HEK293 (cell line): ENCODE measurements around the gene EIF4A3.
A peak's percentile ranks its signal among the peaks of the same experiment; 100 is the strongest.

Experiments used
- CTCF ChIA-PET: fragments of 350-600 bp; formaldehyde crosslinking; extraction: SDS; loops from one replicate; lab custom pipeline; 2021; ENCODE audit warnings: antibody characterized with exemption; lab: Yijun Ruan, JAX
- POLR2A ChIA-PET: fragments of 300-600 bp; formaldehyde crosslinking; extraction: SDS; loops from one replicate; lab custom pipeline; 2020; ENCODE audit warnings: antibody characterized with exemption, inconsistent platforms; lab: Yijun Ruan, JAX
- H3K27ac ChIP-seq: fragments of 200-500 bp; sonication (Bioruptor generic); 2 replicates; pipeline ENCODE4 v1.5.1; 2014; ENCODE audit warnings: low read depth, low read length, control low read depth, inconsistent platforms; ENCODE audit errors: extremely low read depth
- H3K36me3 ChIP-seq, 2 experiments: fragments of 200-500 bp in 1 of 2; sonication (Bioruptor generic) in 1 of 2; 1 replicate in 1 of 2; 2 replicates in 1 of 2; pipeline ENCODE4 v1.5.1; 2014 to 2017; ENCODE audit warnings: inconsistent platforms in 2 of 2, low read length in 2 of 2; ENCODE audit not compliant: control insufficient read depth in 2 of 2, insufficient read depth in 1 of 2
- H3K4me1 ChIP-seq: fragments of 200-500 bp; sonication (Bioruptor generic); 2 replicates; pipeline ENCODE4 v1.5.1; 2014; ENCODE audit warnings: mild to moderate bottlenecking, low read length, inconsistent platforms; ENCODE audit not compliant: control insufficient read depth, insufficient read depth
- H3K4me3 ChIP-seq: 2 replicates; pipeline ENCODE4 v1.5.1; 2011; ENCODE audit warnings: low read depth, mild to moderate bottlenecking, control low read depth, low read length, moderate library complexity
- H3K9me3 ChIP-seq: fragments of 200-500 bp; sonication (Bioruptor generic); 2 replicates; pipeline ENCODE4 v1.5.1; 2014; ENCODE audit warnings: low read depth, low read length, inconsistent platforms; ENCODE audit not compliant: control insufficient read depth, insufficient read depth
- ATF2 ChIP-seq: fragments of 450-650 bp; formaldehyde crosslinking; IDR thresholded peaks from 2 replicates; pipeline ENCODE4 v1.5.1; 2016; ENCODE audit warnings: missing biosample characterization, missing genetic modification characterization, low read depth
- KLF7 ChIP-seq: fragments of 450-650 bp; formaldehyde crosslinking; IDR thresholded peaks from 2 replicates; pipeline ENCODE4 v1.5.1; 2016; ENCODE audit warnings: missing biosample characterization, missing genetic modification characterization, borderline replicate concordance
- KLF9 ChIP-seq: fragments of 450-650 bp; formaldehyde crosslinking; IDR thresholded peaks from 2 replicates; pipeline ENCODE4 v1.5.1; 2016; ENCODE audit warnings: missing biosample characterization, missing genetic modification characterization, low read depth
- SETDB1 ChIP-seq: IDR thresholded peaks from one replicate; pipeline ENCODE4 v1.6.1; 2017; ENCODE audit warnings: mild to moderate bottlenecking, low read length, moderate library complexity, mixed read lengths; ENCODE audit not compliant: insufficient read length
- SP7 ChIP-seq: fragments of 450-650 bp; formaldehyde crosslinking; IDR thresholded peaks from 2 replicates; pipeline ENCODE4 v1.5.1; 2016; ENCODE audit warnings: missing biosample characterization, missing genetic modification characterization
- TRIM28 ChIP-seq: IDR thresholded peaks from 2 replicates; pipeline ENCODE4 v1.6.1; 2011; ENCODE audit warnings: low read length, control low read depth, borderline replicate concordance
- ZBTB17 ChIP-seq: fragments of 450-650 bp; formaldehyde crosslinking; IDR thresholded peaks from 2 replicates; pipeline ENCODE4 v1.5.1; 2016; ENCODE audit warnings: missing biosample characterization, missing genetic modification characterization
- ZBTB21 ChIP-seq: fragments of 450-650 bp; formaldehyde crosslinking; IDR thresholded peaks from 2 replicates; pipeline ENCODE4 v1.5.1; 2017; ENCODE audit warnings: missing biosample characterization, missing genetic modification characterization
- ZNF121 ChIP-seq: fragments of 450-650 bp; formaldehyde crosslinking; IDR thresholded peaks from 2 replicates; pipeline ENCODE4 v1.5.1; 2016; ENCODE audit warnings: missing biosample characterization, missing genetic modification characterization
- ZNF18 ChIP-seq: fragments of 450-650 bp; formaldehyde crosslinking; IDR thresholded peaks from 2 replicates; pipeline ENCODE4 v1.5.1; 2016; ENCODE audit warnings: missing biosample characterization, missing genetic modification characterization
- ZNF2 ChIP-seq: fragments of 450-650 bp; formaldehyde crosslinking; IDR thresholded peaks from 2 replicates; pipeline ENCODE4 v1.5.1; 2016; ENCODE audit warnings: missing biosample characterization, missing genetic modification characterization
- ZNF391 ChIP-seq: fragments of 450-650 bp; formaldehyde crosslinking; IDR thresholded peaks from 2 replicates; pipeline ENCODE4 v1.5.1; 2016; ENCODE audit warnings: low read depth, missing biosample characterization, missing genetic modification characterization, borderline replicate concordance
- ZNF398 ChIP-seq: fragments of 450-650 bp; formaldehyde crosslinking; IDR thresholded peaks from 2 replicates; pipeline ENCODE4 v1.5.1; 2017; ENCODE audit warnings: missing biosample characterization, missing genetic modification characterization
- ZNF426 ChIP-seq: fragments of 450-650 bp; formaldehyde crosslinking; IDR thresholded peaks from 2 replicates; pipeline ENCODE4 v1.5.1; 2017; ENCODE audit warnings: missing biosample characterization, missing genetic modification characterization, mild to moderate bottlenecking, inconsistent platforms, moderate library complexity
- ZNF449 ChIP-seq: fragments of 450-650 bp; formaldehyde crosslinking; IDR thresholded peaks from 2 replicates; pipeline ENCODE4 v1.5.1; 2017; ENCODE audit warnings: missing biosample characterization, mild to moderate bottlenecking, missing genetic modification characterization, moderate library complexity
- ZNF548 ChIP-seq: fragments of 450-650 bp; formaldehyde crosslinking; IDR thresholded peaks from 2 replicates; pipeline ENCODE4 v1.5.1; 2016; ENCODE audit warnings: missing biosample characterization, missing genetic modification characterization
- ZNF555 ChIP-seq: fragments of 450-650 bp; formaldehyde crosslinking; conservative IDR thresholded peaks from 2 replicates; pipeline ENCODE4 v1.5.1; 2017; ENCODE audit warnings: missing biosample characterization, mild to moderate bottlenecking, missing genetic modification characterization, inconsistent platforms
- ZNF600 ChIP-seq: fragments of 450-650 bp; formaldehyde crosslinking; IDR thresholded peaks from 2 replicates; pipeline ENCODE4 v1.5.1; 2016; ENCODE audit warnings: missing biosample characterization, missing genetic modification characterization
- ZNF621 ChIP-seq: fragments of 450-650 bp; formaldehyde crosslinking; IDR thresholded peaks from 2 replicates; pipeline ENCODE4 v1.5.1; 2017; ENCODE audit warnings: missing biosample characterization, missing genetic modification characterization
- ZNF623 ChIP-seq: fragments of 450-650 bp; formaldehyde crosslinking; IDR thresholded peaks from 2 replicates; pipeline ENCODE4 v1.5.1; 2016; ENCODE audit warnings: missing biosample characterization, missing genetic modification characterization
- ZNF624 ChIP-seq: fragments of 450-650 bp; formaldehyde crosslinking; IDR thresholded peaks from 2 replicates; pipeline ENCODE4 v1.5.1; 2017; ENCODE audit warnings: missing biosample characterization, missing genetic modification characterization
- ZNF654 ChIP-seq: fragments of 450-650 bp; formaldehyde crosslinking; IDR thresholded peaks from 2 replicates; pipeline ENCODE4 v1.5.1; 2016; ENCODE audit warnings: low read depth, missing biosample characterization, missing genetic modification characterization
- ZNF670 ChIP-seq: fragments of 450-650 bp; formaldehyde crosslinking; IDR thresholded peaks from 2 replicates; pipeline ENCODE4 v1.5.1; 2016; ENCODE audit warnings: missing biosample characterization, missing genetic modification characterization, low read depth
- ZSCAN23 ChIP-seq: fragments of 450-650 bp; formaldehyde crosslinking; IDR thresholded peaks from 2 replicates; pipeline ENCODE4 v1.5.1; 2016; ENCODE audit warnings: missing biosample characterization, missing genetic modification characterization

EIF4A3 gene

GRCh38 chr17:80124351-80124981 lies 22.5 kb downstream of the EIF4A3 start:
- no peaks in the 10 kb centered on the region for H3K36me3 ChIP-seq
- POLR2A ChIA-PET: interaction anchor here (0.5 to 1.3 kb wide), 5 partner anchors 8 to 114 kb away, joined by 3 to 10 read pairs (median 4); partner anchors contain the start of gene GAA
- TF ChIP-seq ZBTB21 (tag by site-specific recombination) (no peak), ZBTB17 (tag by site-specific recombination) (peak; percentile 82), ZNF121 (no peak), ZNF600 (tag by site-specific recombination) (peak; percentile 71)
- TF ChIP-seq, all 188 proteins: peak for 2
- Histone ChIP-seq H3K4me1 (no peaks in the 10 kb centered on the region), H3K9me3 (no peaks in the 10 kb centered on the region), H3K27ac (no peak overlapping the region), H3K4me3 (no peak overlapping the region)
- CTCF ChIA-PET: interaction anchor here (0.6 to 2.8 kb wide), 6 partner anchors 9 to 330 kb away, joined by 3 to 14 read pairs (median 4); partner anchors contain the start of gene GAA

GRCh38 chr17:80123791-80124190 lies 23.1 kb downstream of the EIF4A3 start:
- TF ChIP-seq KLF9 (tag by site-specific recombination) (no peak), ATF2 (tag by site-specific recombination) (no peak)
- TF ChIP-seq, all 188 proteins: peak for 0
- H3K4me1 ChIP-seq: no peaks in the 10 kb centered on the region
- POLR2A ChIA-PET: interaction anchor here (0.6 to 1.3 kb wide), 3 partner anchors 8 to 22 kb away, joined by 4 to 10 read pairs (median 4); partner anchors contain the start of gene GAA
- H3K36me3 ChIP-seq: peaks cover 0 to 3% of the 10 kb centered on the region in 2 experiments; a peak in 1 of 3 replicates
- H3K4me3 ChIP-seq: no peak overlapping the region
- no peak overlapping the region for H3K27ac ChIP-seq
- no peaks in the 10 kb centered on the region for H3K9me3 ChIP-seq
- CTCF ChIA-PET: interaction anchor here (0.6 to 2.8 kb wide), 5 partner anchors 9 to 1194 kb away, joined by 3 to 14 read pairs (median 4); partner anchors contain the start of gene GAA

GRCh38 chr17:80122926-80123505 lies 23.9 kb downstream of the EIF4A3 start:
- POLR2A ChIA-PET: interaction anchor here (0.8 kb wide), 1 partner anchor 10 kb away, joined by 3 read pairs; no protein-coding TSS in a partner anchor
- Histone ChIP-seq H3K9me3 (no peaks in the 10 kb centered on the region), H3K4me3 (no peak overlapping the region), H3K36me3 (peaks cover 0 to 8% of the 10 kb centered on the region in 2 experiments; a peak in 1 of 3 replicates), H3K4me1 (no peaks in the 10 kb centered on the region), H3K27ac (no peak overlapping the region)
- CTCF ChIA-PET: interaction anchor here (0.6 to 2.8 kb wide), 5 partner anchors 9 to 1194 kb away, joined by 3 to 14 read pairs (median 3); partner anchors contain the start of gene GAA
- no peak for TF ChIP-seq ZNF2 (tag by site-specific recombination)
- no peak for TF ChIP-seq ZNF670 (tag by site-specific recombination)
- TF ChIP-seq KLF7 (tag by site-specific recombination): no peak
- TF ChIP-seq ZNF624 (tag by site-specific recombination): no peak
- TF ChIP-seq ZNF18 (tag by site-specific recombination): no peak
- TF ChIP-seq ZNF621: no peak
- TF ChIP-seq ZNF623 (tag by site-specific recombination): no peak
- no peak for TF ChIP-seq ZNF426 (tag by site-specific recombination)
- no peak for TF ChIP-seq SETDB1
- no peak for TF ChIP-seq ZNF391 (tag by site-specific recombination)
- TF ChIP-seq ZNF654 (tag by site-specific recombination): no peak
- no peak for TF ChIP-seq ZNF449 (tag by site-specific recombination)
- no peak for TF ChIP-seq ZSCAN23
- no peak for TF ChIP-seq ZNF398 (tag by site-specific recombination)
- no peak for TF ChIP-seq TRIM28
- no peak for TF ChIP-seq ZNF548 (tag by site-specific recombination)
- TF ChIP-seq SP7 (tag by site-specific recombination): no peak
- no peak for TF ChIP-seq ZNF555 (tag by site-specific recombination)
